ENCODE data around the gene SSRP1. TPM values are rescaled to one million over a fixed set of nuclear protein-coding genes. Genes with fewer than 3 reads are reported as not detected.

Gene SSRP1
- polyA plus RNA-seq, 1 donor (not counting 4 experiments of a cell fraction or from before 2014, with no cell fraction given): 115 TPM

DNA sequence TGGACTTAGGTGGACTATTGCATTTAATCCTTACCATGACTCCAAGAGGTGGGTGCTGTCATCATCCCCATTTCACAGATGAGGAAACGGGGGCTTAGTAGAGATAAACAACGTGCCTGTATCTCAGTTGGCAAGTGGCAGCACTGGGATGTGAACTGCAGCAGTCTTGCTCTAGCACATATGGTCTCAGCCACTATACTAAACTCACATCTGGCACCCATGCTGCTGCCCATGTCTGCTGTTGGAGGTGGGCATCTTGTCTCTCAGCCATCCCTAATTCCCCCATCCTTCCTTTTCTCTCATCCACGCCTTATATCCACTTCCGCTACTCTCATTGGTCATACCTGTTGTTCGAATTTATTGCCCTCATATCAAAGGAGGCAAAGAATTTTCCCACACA is 41.4 kb upstream of the SSRP1 start:
- no peaks in the 10 kb centered on the region for H3K79me2 ChIP-seq (ENCODE audit: control insufficient read depth, insufficient read depth, low read length)
- DNase-seq (ENCODE audit: low read depth, low spot score) (no peak), FAIRE-seq (no peak)
- no peaks in the 10 kb centered on the region for H3K36me3 ChIP-seq (ENCODE audit: control insufficient read depth in 2 of 2, extremely low read depth in 1 of 2, insufficient read depth in 2 of 2, low read length in 2 of 2)
- H2AFZ ChIP-seq (ENCODE audit: control insufficient read depth, low read length): no peak overlapping the region
- dilution Hi-C loops (cut with MboI; ENCODE audit: extremely low pct_ligation_motif_present, low sequenced_read_pairs): no loop called here
- TF ChIP-seq EZH2 (IDR thresholded peaks at IDR 0.05; ENCODE audit: low read length): no peak
- TF ChIP-seq, protein P1, sequence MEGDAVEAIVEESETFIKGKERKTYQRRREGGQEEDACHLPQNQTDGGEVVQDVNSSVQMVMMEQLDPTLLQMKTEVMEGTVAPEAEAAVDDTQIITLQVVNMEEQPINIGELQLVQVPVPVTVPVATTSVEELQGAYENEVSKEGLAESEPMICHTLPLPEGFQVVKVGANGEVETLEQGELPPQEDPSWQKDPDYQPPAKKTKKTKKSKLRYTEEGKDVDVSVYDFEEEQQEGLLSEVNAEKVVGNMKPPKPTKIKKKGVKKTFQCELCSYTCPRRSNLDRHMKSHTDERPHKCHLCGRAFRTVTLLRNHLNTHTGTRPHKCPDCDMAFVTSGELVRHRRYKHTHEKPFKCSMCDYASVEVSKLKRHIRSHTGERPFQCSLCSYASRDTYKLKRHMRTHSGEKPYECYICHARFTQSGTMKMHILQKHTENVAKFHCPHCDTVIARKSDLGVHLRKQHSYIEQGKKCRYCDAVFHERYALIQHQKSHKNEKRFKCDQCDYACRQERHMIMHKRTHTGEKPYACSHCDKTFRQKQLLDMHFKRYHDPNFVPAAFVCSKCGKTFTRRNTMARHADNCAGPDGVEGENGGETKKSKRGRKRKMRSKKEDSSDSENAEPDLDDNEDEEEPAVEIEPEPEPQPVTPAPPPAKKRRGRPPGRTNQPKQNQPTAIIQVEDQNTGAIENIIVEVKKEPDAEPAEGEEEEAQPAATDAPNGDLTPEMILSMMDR (optimal IDR thresholded peaks at IDR 0.05 in 1 of 3, IDR thresholded peaks at IDR 0.05 in 1 of 3, conservative IDR thresholded peaks at IDR 0.05 in 1 of 3; ENCODE audit: extremely low read depth in 1 of 3, insufficient read depth in 2 of 3, low read length in 3 of 3): no peak
- no peaks in the 10 kb centered on the region for H3K9me3 ChIP-seq (ENCODE audit: control insufficient read depth, low read depth, low read length)
- H3K27me3 ChIP-seq (ENCODE audit: control insufficient read depth, extremely low read depth, insufficient read depth, low read length): no peaks in the 10 kb centered on the region
- H4K20me1 ChIP-seq (ENCODE audit: control insufficient read depth, extremely low read depth, insufficient read depth, low read length): no peaks in the 10 kb centered on the region
- no peak overlapping the region for H3K4me2 ChIP-seq (ENCODE audit: control insufficient read depth, extremely low read depth, insufficient read depth, low read depth, low read length)
- no peaks in the 10 kb centered on the region for H3K4me1 ChIP-seq (ENCODE audit: control insufficient read depth, extremely low read depth, insufficient read depth, low read length)
- H3K9ac ChIP-seq (ENCODE audit: control insufficient read depth, extremely low read depth, insufficient read depth, low read length): no peak overlapping the region
- no peak overlapping the region for H3K4me3 ChIP-seq (ENCODE audit: control insufficient read depth in 2 of 3, extremely low read depth in 1 of 3, insufficient read depth in 2 of 3, low read depth in 1 of 3, low read length in 3 of 3)
- H3K9me1 ChIP-seq (ENCODE audit: control insufficient read depth, extremely low read depth, insufficient read depth, low read length): no peaks in the 10 kb centered on the region
- no peak overlapping the region for H3K27ac ChIP-seq (ENCODE audit: control insufficient read depth, insufficient read depth, low read length)

DNA sequence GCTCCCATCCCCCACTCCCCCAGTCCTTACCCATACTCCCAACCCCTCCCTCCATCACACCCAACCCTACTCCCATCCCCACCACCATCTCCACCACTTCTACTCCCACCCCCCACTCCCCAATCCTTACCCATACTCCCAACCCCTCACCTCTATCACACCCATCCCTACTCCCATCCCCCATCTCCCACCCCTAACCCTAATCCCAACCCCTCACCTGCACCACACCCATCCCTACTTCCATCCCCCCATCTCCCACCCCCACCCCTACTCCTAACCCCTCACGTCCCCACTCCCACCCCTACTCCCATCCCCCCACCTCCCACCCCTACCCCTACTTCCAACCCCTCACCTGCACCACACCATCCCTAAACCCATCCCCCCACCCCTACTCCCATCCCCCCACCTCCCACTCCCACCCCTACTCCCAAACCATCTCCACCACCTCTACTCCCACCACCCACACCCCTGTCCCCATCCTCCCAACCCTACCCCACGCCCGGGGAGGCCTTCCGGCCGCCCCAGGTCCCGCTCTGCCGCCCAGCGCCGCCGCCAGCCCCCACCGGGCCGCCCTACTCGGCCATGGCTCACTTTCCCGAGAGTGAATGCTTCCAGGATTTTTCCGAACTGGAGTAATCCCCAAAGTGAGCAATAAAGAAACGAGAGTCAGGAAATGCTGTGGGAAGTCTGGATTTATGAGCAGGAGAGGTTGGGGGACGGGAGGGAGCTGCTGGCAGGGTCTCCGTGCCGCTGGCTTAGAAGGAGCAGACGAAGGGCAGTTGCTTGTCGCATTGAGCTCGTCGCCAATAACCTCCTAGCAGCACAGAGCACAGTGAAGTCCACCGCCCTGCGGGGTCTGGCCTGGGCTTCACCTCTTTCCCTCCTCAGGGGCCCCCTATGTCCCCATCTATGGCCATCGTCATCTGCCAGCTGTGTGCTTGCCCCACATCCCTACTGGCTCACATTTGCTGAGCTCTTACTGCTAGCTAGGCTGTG is 40.7 kb upstream of the SSRP1 start:
- H4K20me1 ChIP-seq (ENCODE audit: control insufficient read depth, extremely low read depth, insufficient read depth, low read length): no peaks in the 10 kb centered on the region
- H3K27me3 ChIP-seq (ENCODE audit: control insufficient read depth, extremely low read depth, insufficient read depth, low read length): no peaks in the 10 kb centered on the region
- H3K27ac ChIP-seq (ENCODE audit: control insufficient read depth, insufficient read depth, low read length): no peak overlapping the region
- H3K36me3 ChIP-seq (ENCODE audit: control insufficient read depth in 2 of 2, extremely low read depth in 1 of 2, insufficient read depth in 2 of 2, low read length in 2 of 2): no peaks in the 10 kb centered on the region
- no peak for DNase-seq (ENCODE audit: low read depth, low spot score)
- TF ChIP-seq, protein P1 (optimal IDR thresholded peaks at IDR 0.05 in 1 of 3, IDR thresholded peaks at IDR 0.05 in 1 of 3, conservative IDR thresholded peaks at IDR 0.05 in 1 of 3; ENCODE audit: extremely low read depth in 1 of 3, insufficient read depth in 2 of 3, low read length in 3 of 3): no peak
- no peak for TF ChIP-seq EZH2 (IDR thresholded peaks at IDR 0.05; ENCODE audit: low read length)
- no peak overlapping the region for H3K4me2 ChIP-seq (ENCODE audit: control insufficient read depth, extremely low read depth, insufficient read depth, low read depth, low read length)
- H3K79me2 ChIP-seq (ENCODE audit: control insufficient read depth, insufficient read depth, low read length): no peaks in the 10 kb centered on the region
- no peaks in the 10 kb centered on the region for H3K9me1 ChIP-seq (ENCODE audit: control insufficient read depth, extremely low read depth, insufficient read depth, low read length)
- H3K9ac ChIP-seq (ENCODE audit: control insufficient read depth, extremely low read depth, insufficient read depth, low read length): no peak overlapping the region
- H2AFZ ChIP-seq (ENCODE audit: control insufficient read depth, low read length): no peak overlapping the region
- no peaks in the 10 kb centered on the region for H3K9me3 ChIP-seq (ENCODE audit: control insufficient read depth, low read depth, low read length)
- no peak for FAIRE-seq
- dilution Hi-C loops (cut with MboI; ENCODE audit: extremely low pct_ligation_motif_present, low sequenced_read_pairs): no loop called here
- no peak overlapping the region for H3K4me3 ChIP-seq (ENCODE audit: control insufficient read depth in 2 of 3, extremely low read depth in 1 of 3, insufficient read depth in 2 of 3, low read depth in 1 of 3, low read length in 3 of 3)
- H3K4me1 ChIP-seq (ENCODE audit: control insufficient read depth, extremely low read depth, insufficient read depth, low read length): no peaks in the 10 kb centered on the region

All from keratinocyte (primary cell).